GM12891 (cell line): ENCODE data around the gene ANKRD44.
A peak's percentile ranks its signal among the peaks of the same experiment; 100 is the strongest.

Experiments used
- DNase-seq: peaks from one replicate; pipeline ENCODE4 v3.0.0; 2011; ENCODE audit warnings: low spot score; ENCODE audit not compliant: insufficient read length
- FAIRE-seq: peaks from 2 replicates; lab custom pipeline; 2011; peaks lifted over from hg19 to GRCh38; lab: Jason Lieb, UNC
- PAX5 ChIP-seq: IDR thresholded peaks from 2 replicates; pipeline ENCODE4 v1.6.1; 2011; ENCODE audit warnings: low read length, moderate library complexity, mild to moderate bottlenecking; ENCODE audit not compliant: insufficient read depth, severe bottlenecking
- POLR2A ChIP-seq: IDR thresholded peaks from 2 replicates; pipeline ENCODE4 v1.6.1; 2011; ENCODE audit warnings: low read depth, low read length, control low read depth
- POLR2AphosphoS5 ChIP-seq: IDR thresholded peaks from 2 replicates; pipeline ENCODE4 v1.6.1; 2011; ENCODE audit warnings: low read depth, low read length, control low read depth
- POU2F2 ChIP-seq: IDR thresholded peaks from 2 replicates; pipeline ENCODE4 v1.6.1; 2011; ENCODE audit warnings: low read depth, mild to moderate bottlenecking, control low read depth, low read length, moderate library complexity
- SPI1 ChIP-seq: IDR thresholded peaks from 2 replicates; pipeline ENCODE4 v1.6.1; 2011; ENCODE audit warnings: low read depth, low read length, control low read depth
- TAF1 ChIP-seq: IDR thresholded peaks from 2 replicates; pipeline ENCODE4 v1.6.1; 2011; ENCODE audit warnings: low read depth, low read length, control low read depth

ANKRD44 gene

GRCh38 chr2:197265924-197266323 lies 44.7 kb downstream of the ANKRD44 start:
- peak; percentile 51 for FAIRE-seq
- TF ChIP-seq TAF1: no peak
- no peak for TF ChIP-seq POU2F2
- TF ChIP-seq SPI1: no peak
- TF ChIP-seq POLR2AphosphoS5: no peak
- no peak for TF ChIP-seq PAX5
- no peak for TF ChIP-seq POLR2A

GRCh38 chr2:197265036-197265435 lies 45.5 kb downstream of the ANKRD44 start:
- no peak for TF ChIP-seq SPI1
- no peak for TF ChIP-seq POLR2AphosphoS5
- TF ChIP-seq PAX5: no peak
- no peak for TF ChIP-seq TAF1
- no peak for TF ChIP-seq POU2F2
- TF ChIP-seq POLR2A: no peak
- no peak for FAIRE-seq
- DNase-seq: no peak

More at GRCh38 chr2:197265924-197266323, 44.7 kb downstream of the ANKRD44 start:
- DNase-seq: no peak

GRCh38 chr2:197264332-197264731 lies 46.2 kb downstream of the ANKRD44 start:
- FAIRE-seq (peak; percentile 41), DNase-seq (no peak)
- TF ChIP-seq POLR2AphosphoS5: no peak
- TF ChIP-seq SPI1: no peak
- TF ChIP-seq POLR2A: no peak
- TF ChIP-seq PAX5: no peak
- no peak for TF ChIP-seq TAF1
- no peak for TF ChIP-seq POU2F2

- FAIRE-seq (no peak), DNase-seq (no peak)
- TF ChIP-seq POLR2AphosphoS5 (no peak), POLR2A (no peak), POU2F2 (no peak), SPI1 (no peak), PAX5 (no peak), TAF1 (no peak)
These were observed 47.5 kb downstream of the ANKRD44 start for GRCh38 chr2:197263077-197263476.

- no peak for DNase-seq
- TF ChIP-seq SPI1 (peak; percentile 78), POLR2A (no peak)
- peak; percentile 89 for FAIRE-seq
These were observed 48.8 kb downstream of the ANKRD44 start for GRCh38 chr2:197261808-197262226.

- no peak for DNase-seq
- no peak for FAIRE-seq
- TF ChIP-seq POLR2A (no peak), PAX5 (no peak), POU2F2 (no peak), TAF1 (no peak)
These were observed 51.0 kb downstream of the ANKRD44 start for GRCh38 chr2:197259470-197259999.

GRCh38 chr2:197258580-197258979 lies 52.0 kb downstream of the ANKRD44 start:
- FAIRE-seq: peak; percentile 88
- TF ChIP-seq POLR2A (no peak), PAX5 (no peak), POLR2AphosphoS5 (no peak), POU2F2 (no peak), SPI1 (no peak), TAF1 (no peak)
- DNase-seq: no peak

GRCh38 chr2:197256547-197257170 lies 53.9 kb downstream of the ANKRD44 start:
- peak; percentile 20 for FAIRE-seq
- TF ChIP-seq POLR2A (no peak), SPI1 (no peak), POU2F2 (no peak), TAF1 (no peak), POLR2AphosphoS5 (no peak)
- no peak for DNase-seq

GRCh38 chr2:197256021-197256420 lies 54.6 kb downstream of the ANKRD44 start:
- TF ChIP-seq POU2F2: no peak
- no peak for TF ChIP-seq SPI1
- no peak for TF ChIP-seq PAX5
- no peak for TF ChIP-seq POLR2A
- TF ChIP-seq TAF1: no peak
- TF ChIP-seq POLR2AphosphoS5: no peak
- peak; percentile 83 for FAIRE-seq
- no peak for DNase-seq

GRCh38 chr2:197255543-197255942 lies 55.0 kb downstream of the ANKRD44 start:
- DNase-seq (peak; percentile 55), FAIRE-seq (peak; percentile 97)
- TF ChIP-seq POLR2A: peak; percentile 98
- TF ChIP-seq PAX5: no peak
- peak; percentile 88; the same call in 1 of the 2 replicates for TF ChIP-seq POU2F2
- peak; percentile 61 for TF ChIP-seq SPI1
- peak; percentile 98 for TF ChIP-seq POLR2AphosphoS5
- TF ChIP-seq TAF1: peak; percentile 84
